NB4 (cell line): ENCODE measurements around the gene KIF16B.

Source experiments
- DNase-seq: peaks from one replicate; pipeline ENCODE4 v3.0.0; 2010; ENCODE audit warnings: low read depth
- H3K4me3 ChIP-seq: one replicate; pipeline ENCODE4 v1.5.1; 2011; ENCODE audit warnings: mild to moderate bottlenecking, low read depth, low read length, moderate library complexity
- CTCF ChIP-seq: IDR thresholded peaks from one replicate; pipeline ENCODE4 v1.5.1; 2012; ENCODE audit warnings: low read depth, low read length
- MAX ChIP-seq: IDR thresholded peaks from 2 replicates; pipeline ENCODE4 v1.6.1; 2011; ENCODE audit warnings: low read depth, low read length
- MYC ChIP-seq: IDR thresholded peaks from 2 replicates; pipeline ENCODE4 v1.6.1; 2011; ENCODE audit warnings: low read depth, low read length
- POLR2A ChIP-seq: IDR thresholded peaks from 2 replicates; pipeline ENCODE4 v1.6.1; 2011; ENCODE audit warnings: mild to moderate bottlenecking; ENCODE audit not compliant: insufficient read length; ENCODE audit errors: extremely low read depth

Gene KIF16B

GRCh38 chr20:16457514-16457913 lies 115.7 kb downstream of the KIF16B start:
- TF ChIP-seq CTCF (no peak), MYC (no peak)
- no peak for DNase-seq
- H3K4me3 ChIP-seq: no peak overlapping the region

GRCh38 chr20:16455324-16455723 lies 117.9 kb downstream of the KIF16B start:
- DNase-seq: no peak
- TF ChIP-seq POLR2A (no peak), CTCF (no peak)
- H3K4me3 ChIP-seq: no peak overlapping the region

- no peak for TF ChIP-seq POLR2A
- TF ChIP-seq MYC: no peak
- no peak for TF ChIP-seq CTCF
- TF ChIP-seq MAX: no peak
- no peak for DNase-seq
- H3K4me3 ChIP-seq: no peak overlapping the region
Observed at GRCh38 chr20:16451982-16452381, 121.3 kb downstream of the KIF16B start.

GRCh38 chr20:16451001-16451400 lies 122.2 kb downstream of the KIF16B start:
- no peak for DNase-seq
- H3K4me3 ChIP-seq: no peak overlapping the region
- TF ChIP-seq MAX (no peak), MYC (no peak), CTCF (no peak), POLR2A (no peak)

- TF ChIP-seq MAX: no peak
- DNase-seq: no peak
- H3K4me3 ChIP-seq: no peak overlapping the region
Observed at GRCh38 chr20:16446991-16447390, 126.3 kb downstream of the KIF16B start.

GRCh38 chr20:16446246-16446645 lies 127.0 kb downstream of the KIF16B start:
- TF ChIP-seq CTCF: no peak
- TF ChIP-seq MAX: no peak
- no peak for TF ChIP-seq POLR2A
- TF ChIP-seq MYC: no peak
- no peak for DNase-seq
- no peak overlapping the region for H3K4me3 ChIP-seq
